Neural crest cell (in vitro differentiated cells): ENCODE results near the gene PSMB2. TPM values are rescaled to one million over a fixed set of nuclear protein-coding genes. Genes with fewer than 3 reads are reported as not detected.

Experiments used
- DNase-seq: peaks from one replicate; pipeline ENCODE4 v3.0.0; 2021; ENCODE audit warnings: low read depth, mixed read lengths, low spot score
- H3K27ac Mint-ChIP-seq: one replicate; pipeline ENCODE4 v1.8.0; 2021; ENCODE audit warnings: mild to moderate bottlenecking, mixed read lengths; ENCODE audit not compliant: unreplicated experiment
- H3K27me3 Mint-ChIP-seq: 2 replicates; pipeline ENCODE4 v1.8.0; 2021; ENCODE audit warnings: low read depth, mild to moderate bottlenecking, mixed read lengths
- H3K36me3 Mint-ChIP-seq: 2 replicates; pipeline ENCODE4 v1.8.0; 2021; ENCODE audit warnings: low read depth, mild to moderate bottlenecking, mixed read lengths
- H3K4me1 Mint-ChIP-seq: 2 replicates; pipeline ENCODE4 v1.8.0; 2021; ENCODE audit warnings: mixed read lengths
- H3K4me3 Mint-ChIP-seq: one replicate; pipeline ENCODE4 v1.8.0; 2021; ENCODE audit warnings: mild to moderate bottlenecking, mixed read lengths
- H3K9me3 Mint-ChIP-seq: 2 replicates; pipeline ENCODE4 v1.8.0; 2021; ENCODE audit warnings: mixed read lengths
- CTCF ChIP-seq: fragments of 200-600 bp; sonication (generic); conservative IDR thresholded peaks from 2 replicates; pipeline ENCODE4 v1.5.0; 2021; ENCODE audit warnings: antibody characterized with exemption, mild to moderate bottlenecking
- total RNA-seq: library from RNA; stranded (reverse); gene quantifications from 2 replicates; pipeline ENCODE4 v1.2.1, GENCODE V29; 2021

The PSMB2 gene
- total RNA-seq, 1 donor from 2014 or later, result 104 TPM

- H3K36me3 Mint-ChIP-seq, result peaks cover 6% of the 10 kb centered on the region
- no peaks in the 10 kb centered on the region for H3K9me3 Mint-ChIP-seq
- H3K4me1 Mint-ChIP-seq, result peaks cover 5% of the 10 kb centered on the region
- no peak for DNase-seq
- no peak overlapping the region for H3K27ac Mint-ChIP-seq
- TF ChIP-seq CTCF, result no peak
- no peaks in the 10 kb centered on the region for H3K27me3 Mint-ChIP-seq
- H3K4me3 Mint-ChIP-seq, result no peak overlapping the region
Measured at GRCh38 chr1:35615440-35615839, 25.9 kb downstream of the PSMB2 start.

- DNase-seq, result no peak
- Mint-ChIP-seq H3K9me3 (peaks cover 4% of the 10 kb centered on the region), H3K4me1 (peaks cover 5% of the 10 kb centered on the region), H3K36me3 (peaks cover 21% of the 10 kb centered on the region), H3K27me3 (no peaks in the 10 kb centered on the region), H3K27ac (no peak overlapping the region), H3K4me3 (no peak overlapping the region)
- no peak for TF ChIP-seq CTCF
Measured at GRCh38 chr1:35611655-35612054, 29.7 kb downstream of the PSMB2 start.

GRCh38 chr1:35605867-35606182 is 35.5 kb downstream of the PSMB2 start:
- H3K27me3 Mint-ChIP-seq, result no peaks in the 10 kb centered on the region
- peak overlapping the region; percentile 73 for H3K27ac Mint-ChIP-seq

GRCh38 chr1:35605071-35605866 is 36.1 kb downstream of the PSMB2 start:
- peak overlapping the region; percentile 82 for H3K27ac Mint-ChIP-seq
- peaks cover 33% of the 10 kb centered on the region for H3K36me3 Mint-ChIP-seq
- DNase-seq, result no peak

More at GRCh38 chr1:35605867-35606182, 35.5 kb downstream of the PSMB2 start:
- Mint-ChIP-seq H3K4me1 (peaks cover 29% of the 10 kb centered on the region), H3K4me3 (no peak overlapping the region), H3K36me3 (peaks cover 33% of the 10 kb centered on the region), H3K9me3 (peaks cover 4% of the 10 kb centered on the region)
- no peak for DNase-seq
- no peak for TF ChIP-seq CTCF

GRCh38 chr1:35603941-35604340 is 37.4 kb downstream of the PSMB2 start:
- DNase-seq, result no peak
- H3K36me3 Mint-ChIP-seq, result peaks cover 33% of the 10 kb centered on the region
- no peak overlapping the region for H3K27ac Mint-ChIP-seq
- H3K4me3 Mint-ChIP-seq, result no peak overlapping the region
- no peak for TF ChIP-seq CTCF
- peaks cover 35% of the 10 kb centered on the region for H3K4me1 Mint-ChIP-seq
- H3K27me3 Mint-ChIP-seq, result no peaks in the 10 kb centered on the region
- H3K9me3 Mint-ChIP-seq, result peaks cover 4% of the 10 kb centered on the region

More at GRCh38 chr1:35605071-35605866, 36.1 kb downstream of the PSMB2 start:
- no peak for TF ChIP-seq CTCF
- Mint-ChIP-seq H3K4me1 (peaks cover 29% of the 10 kb centered on the region), H3K27me3 (no peaks in the 10 kb centered on the region), H3K4me3 (no peak overlapping the region), H3K9me3 (peaks cover 4% of the 10 kb centered on the region)
